IMR-90 (cell line): ENCODE data around the gene CCDC90B. TPM values are rescaled to one million over a fixed set of nuclear protein-coding genes. Genes with fewer than 3 reads are reported as not detected.

ENCODE experiments used
- ATAC-seq: fragments of 200-7000 bp; cut with Tn5 transposase; 2 replicates; pipeline ENCODE4 v1.9.1; 2020; ENCODE audit warnings: low read depth, mild to moderate bottlenecking, moderate library complexity
- BruUV-seq: library from RNA; stranded (reverse); fragments of 400-500 nt; replicated peaks from 2 replicates; lab custom pipeline; 2021; lab: Mats Ljungman, UMichigan
- CTCF ChIA-PET: fragments of 300-600 bp; formaldehyde crosslinking; extraction: SDS; loops from one replicate; lab custom pipeline; 2021; ENCODE audit warnings: antibody characterized with exemption; lab: Yijun Ruan, JAX
- POLR2A ChIA-PET: fragments of 300-600 bp; sonication (Branson Sonifier 250); formaldehyde crosslinking; loops from one replicate; lab custom pipeline; 2022; ENCODE audit warnings: antibody characterized with exemption; ENCODE audit not compliant: unreplicated experiment; lab: Charles Lee
- DNase-seq: peaks from one replicate; pipeline ENCODE4 v3.0.0; 2013
- H2AFZ ChIP-seq: replicated peaks from 2 replicates; pipeline ENCODE3; 2013; ENCODE audit warnings: low read length, mild to moderate bottlenecking; ENCODE audit not compliant: poor library complexity
- H2AK5ac ChIP-seq: 2 replicates; pipeline ENCODE4 v1.6.1; 2013; ENCODE audit warnings: low read depth, low read length, inconsistent platforms
- H2AK9ac ChIP-seq: replicated peaks from 2 replicates; pipeline ENCODE3; 2013; ENCODE audit warnings: mild to moderate bottlenecking, low read depth, low read length, moderate library complexity; ENCODE audit not compliant: poor library complexity
- H2BK120ac ChIP-seq: 2 replicates; pipeline ENCODE4 v1.6.1; 2013; ENCODE audit warnings: low read depth, low read length, inconsistent platforms
- H2BK15ac ChIP-seq: 3 replicates; pipeline ENCODE4 v1.6.1; 2013; ENCODE audit warnings: low read depth, low read length, inconsistent platforms
- H2BK20ac ChIP-seq: 2 replicates; pipeline ENCODE4 v1.6.1; 2013; ENCODE audit warnings: low read depth, mild to moderate bottlenecking, inconsistent platforms, low read length, moderate library complexity
- H2BK5ac ChIP-seq: 2 replicates; pipeline ENCODE4 v1.6.1; 2013; ENCODE audit warnings: mild to moderate bottlenecking, low read depth, low read length, inconsistent platforms; ENCODE audit not compliant: poor library complexity, severe bottlenecking
- H3K14ac ChIP-seq: replicated peaks from 2 replicates; pipeline ENCODE4 v1.6.1; 2013; ENCODE audit warnings: low read depth, low read length, inconsistent platforms
- H3K18ac ChIP-seq: 2 replicates; pipeline ENCODE4 v1.6.1; 2013; ENCODE audit warnings: low read depth, low read length, control low read depth
- H3K23ac ChIP-seq: 2 replicates; pipeline ENCODE4 v1.6.1; 2013; ENCODE audit warnings: low read depth, low read length, inconsistent platforms
- H3K27ac ChIP-seq: 2 replicates; pipeline ENCODE4 v1.5.1; 2013; ENCODE audit warnings: mild to moderate bottlenecking, control low read depth, low read length; ENCODE audit not compliant: insufficient read depth
- H3K27me3 ChIP-seq: 2 replicates; pipeline ENCODE4 v1.6.1; 2013; ENCODE audit warnings: low read length; ENCODE audit not compliant: control insufficient read depth, insufficient read depth
- H3K36me3 ChIP-seq: 2 replicates; pipeline ENCODE4 v1.6.1; 2013; ENCODE audit warnings: low read length, mixed read lengths; ENCODE audit not compliant: control insufficient read depth, insufficient read depth
- H3K4ac ChIP-seq: 2 replicates; pipeline ENCODE4 v1.6.1; 2013; ENCODE audit warnings: low read depth, low read length, inconsistent platforms
- H3K4me1 ChIP-seq: 2 replicates; pipeline ENCODE4 v1.6.1; 2013; ENCODE audit warnings: low read length, mixed read lengths; ENCODE audit not compliant: control insufficient read depth, insufficient read depth
- H3K4me2 ChIP-seq: 2 replicates; pipeline ENCODE4 v1.6.1; 2013; ENCODE audit warnings: low read depth, mild to moderate bottlenecking, control low read depth, low read length, moderate library complexity
- H3K4me3 ChIP-seq: 2 replicates; pipeline ENCODE4 v1.5.1; 2013; ENCODE audit warnings: low read depth, mild to moderate bottlenecking, control low read depth, low read length, moderate library complexity; ENCODE audit not compliant: insufficient read depth
- H3K56ac ChIP-seq: 2 replicates; pipeline ENCODE4 v1.6.1; 2013; ENCODE audit warnings: low read length, inconsistent platforms; ENCODE audit not compliant: insufficient read depth; ENCODE audit errors: extremely low read depth
- H3K79me1 ChIP-seq, 2 experiments: 2 replicates each; pipeline ENCODE4 v1.6.1; 2013; ENCODE audit warnings: low read length in 2 of 2, inconsistent platforms in 1 of 2, low read depth in 1 of 2
- H3K9ac ChIP-seq: 2 replicates; pipeline ENCODE4 v1.6.1; 2013; ENCODE audit warnings: low read depth, low read length, control low read depth
- H3K9me1 ChIP-seq: 2 replicates; pipeline ENCODE4 v1.6.1; 2013; ENCODE audit warnings: low read length, inconsistent platforms; ENCODE audit not compliant: insufficient read depth
- H3K9me3 ChIP-seq: 2 replicates; pipeline ENCODE4 v1.6.1; 2013; ENCODE audit warnings: low read length; ENCODE audit not compliant: control insufficient read depth, insufficient read depth
- H4K20me1 ChIP-seq: 2 replicates; pipeline ENCODE4 v1.6.1; 2013; ENCODE audit warnings: low read length, inconsistent platforms; ENCODE audit not compliant: insufficient read depth
- H4K5ac ChIP-seq: 2 replicates; pipeline ENCODE4 v1.6.1; 2013; ENCODE audit warnings: mild to moderate bottlenecking, low read depth, low read length, control low read depth
- H4K8ac ChIP-seq, 2 experiments: 2 replicates each; pipeline ENCODE4 v1.6.1; 2013; ENCODE audit warnings: low read depth in 2 of 2, low read length in 2 of 2, control low read depth in 1 of 2, inconsistent platforms in 1 of 2
- H4K91ac ChIP-seq: 2 replicates; pipeline ENCODE4 v1.6.1; 2013; ENCODE audit warnings: low read depth, low read length, inconsistent platforms; ENCODE audit not compliant: insufficient read depth
- CTCF ChIP-seq: conservative IDR thresholded peaks from 2 replicates; pipeline ENCODE4 v1.5.1; 2012; ENCODE audit warnings: mild to moderate bottlenecking, low read depth, low read length, improper control_type of control experiment
- ELK1 ChIP-seq: fragments of 150-350 bp; IDR thresholded peaks from 2 replicates; pipeline ENCODE4 v1.6.1; 2016; ENCODE audit warnings: low read depth, mild to moderate bottlenecking, low read length, moderate library complexity, borderline replicate concordance
- MAFK ChIP-seq: IDR thresholded peaks from 2 replicates; pipeline ENCODE4 v1.6.1; 2012; ENCODE audit warnings: low read depth, low read length, improper control_type of control experiment
- MAZ ChIP-seq: IDR thresholded peaks from 2 replicates; pipeline ENCODE4 v1.6.1; 2012; ENCODE audit warnings: low read depth, mild to moderate bottlenecking, low read length, improper control_type of control experiment, moderate library complexity, borderline replicate concordance
- MXI1 ChIP-seq: IDR thresholded peaks from 2 replicates; pipeline ENCODE4 v1.6.1; 2012; ENCODE audit warnings: low read depth, mild to moderate bottlenecking, low read length, moderate library complexity, borderline replicate concordance
- RCOR1 ChIP-seq: IDR thresholded peaks from 2 replicates; pipeline ENCODE4 v1.6.1; 2012; ENCODE audit warnings: mild to moderate bottlenecking, low read length, improper control_type of control experiment; ENCODE audit not compliant: insufficient replicate concordance
- USF2 ChIP-seq: fragments of 150-350 bp; IDR thresholded peaks from 2 replicates; pipeline ENCODE4 v1.6.1; 2017; ENCODE audit warnings: mild to moderate bottlenecking, antibody characterized with exemption, low read length, low read depth
- WGBS, 2 experiments: methylation state at CpG; one replicate each; pipeline versions ENCODE4 v1.1.5 to v1.1.7; 2013; ENCODE audit warnings: missing lambda C conversion rate in 2 of 2; ENCODE audit not compliant: insufficient read length in 1 of 2; ENCODE audit errors: extremely low coverage in 2 of 2; 5-methylcytosine and 5-hydroxymethylcytosine counted together
- dilution Hi-C: fragments of 300-500 bp; cut with HindIII; formaldehyde crosslinking; loops from one replicate; pipeline ENCODE4 v1.14.3; 2018; ENCODE audit warnings: low sequenced_read_pairs; ENCODE audit not compliant: unreplicated experiment
- in situ Hi-C: fragments of 300-500 bp; cut with MboI; formaldehyde crosslinking; loops from 3 replicates; pipeline ENCODE4 v1.14.3; 2019; ENCODE audit warnings: low sequenced_read_pairs, inconsistent platforms, mixed read lengths
- intact Hi-C: fragments of 100-400 bp; cut with micrococcal nuclease; formaldehyde crosslinking; loops from 2 replicates; pipeline ENCODE4 v1.10.0; 2022
- polyA plus RNA-seq, 3 experiments: library from polyadenylated mRNA; depleted of rRNA; stranded (reverse); fragments of >200 nt; gene quantifications; 2 replicates each; pipeline ENCODE4 v1.2.3, GENCODE V29; 2012; ENCODE audit warnings: low replicate concordance in 1 of 3
- total RNA-seq: library from RNA; depleted of rRNA; stranded (reverse); fragments of >200 nt; gene quantifications from 2 replicates; pipeline ENCODE4 v1.2.3, GENCODE V29; 2012

CCDC90B gene
- total and polyA plus RNA-seq, 2 of the 4 experiments (the other 2 are of a cell fraction): 35.8 to 43.7 TPM

GRCh38 chr11:83252266-83252665, 33.9 kb downstream of the CCDC90B start:
- no CpG with 5 or more reads among the region's 2 CpGs for WGBS, 2 experiments

More at GRCh38 chr11:83252266-83252665, 33.9 kb downstream of the CCDC90B start:
- Histone ChIP-seq H3K4ac (no peak overlapping the region), H2AFZ (no peak overlapping the region), H2BK20ac (no peak overlapping the region), H3K79me1 (no peaks in the 10 kb centered on the region; a peak in 1 of 4 replicates), H3K4me1 (0 out of 2 replicates have a peak, but pooled peaks cover 4% of the 10 kb centered on the region), H4K20me1 (no peaks in the 10 kb centered on the region), H3K23ac (no peak overlapping the region), H4K91ac (no peak overlapping the region), H2AK9ac (no peak overlapping the region), H3K27me3 (no peaks in the 10 kb centered on the region), H3K36me3 (0 out of 2 replicates have a peak, but pooled peaks cover 2% of the 10 kb centered on the region), H3K9me1 (0 out of 2 replicates have a peak, but pooled peaks cover 3% of the 10 kb centered on the region), H2BK15ac (no peak overlapping the region), H3K27ac (no peak overlapping the region), H3K18ac (no peak overlapping the region), H3K9me3 (no peaks in the 10 kb centered on the region), H2AK5ac (no peak overlapping the region), H3K56ac (no peak overlapping the region), H3K4me2 (no peak overlapping the region), H3K9ac (no peak overlapping the region), H4K8ac (no peak overlapping the region), H2BK120ac (no peak overlapping the region), H3K14ac (no peak overlapping the region), H4K5ac (no peak overlapping the region), H2BK5ac (no peak overlapping the region), H3K4me3 (no peak overlapping the region)
- DNase-seq: no peak
- no peak for TF ChIP-seq CTCF
- no peak for TF ChIP-seq ELK1
- no peak for TF ChIP-seq MAZ
- no peak for TF ChIP-seq MAFK
- TF ChIP-seq USF2: no peak
- no peak for TF ChIP-seq MXI1
- no peak for TF ChIP-seq RCOR1
- no peak for ATAC-seq
- in situ Hi-C loops (loop anchor here (5.0 kb wide), 1 partner anchor 345 kb away; no protein-coding TSS in a partner anchor), intact Hi-C loops (no loop called here), dilution Hi-C loops (no loop called here)
- ChIA-PET CTCF (no interaction called here), POLR2A (no interaction called here)
- no TSS peak for BruUV-seq
